GM18861 (cell line): ENCODE measurements around the gene NBPF19.
"Not testable (repeated sequence)": the region's sequence is repeated elsewhere in the genome, so short reads cannot be mapped to it uniquely, and the experiment has no call there.

Experiments
- ATAC-seq: cut with Tn5 transposase; IDR thresholded peaks from one replicate; pipeline ENCODE4 v1.9.1; 2021; ENCODE audit not compliant: unreplicated experiment

NBPF19 gene

GRCh38 chr1:149474745-149475144, at the start of gene NBPF19:
Gene NBPF19 (plus strand): TSS chr1:149475045. CDS start chr1:149475933, 888 bp downstream.
- ATAC-seq, result not testable (repeated sequence)

- ATAC-seq, result not testable (repeated sequence)
Measured at GRCh38 chr1:149428317-149428716, 46.5 kb upstream of the NBPF19 start.

- ATAC-seq, result not testable (repeated sequence)
Measured at GRCh38 chr1:149445451-149445850, 29.4 kb upstream of the NBPF19 start.

- ATAC-seq, result not testable (repeated sequence)
Measured at GRCh38 chr1:149452196-149452595, 22.6 kb upstream of the NBPF19 start.

GRCh38 chr1:149452652-149453051, 22.2 kb upstream of the NBPF19 start:
- not testable (repeated sequence) for ATAC-seq

GRCh38 chr1:149558350-149558825, 83.5 kb downstream of the NBPF19 start:
- not testable (repeated sequence) for ATAC-seq

GRCh38 chr1:149561806-149562205, 87.0 kb downstream of the NBPF19 start:
- not testable (repeated sequence) for ATAC-seq

GRCh38 chr1:149565485-149565884, 90.6 kb downstream of the NBPF19 start:
- not testable (repeated sequence) for ATAC-seq

GRCh38 chr1:149572763-149573162, 97.9 kb downstream of the NBPF19 start:
- not testable (repeated sequence) for ATAC-seq

- not testable (repeated sequence) for ATAC-seq
Measured at GRCh38 chr1:149585592-149585991, 110.7 kb downstream of the NBPF19 start.
